ENCODE results near the gene SNN.

GRCh38 chr16:11707679-11708197, 39.5 kb downstream of the SNN start:
- TF ChIP-seq POLR2AphosphoS5 (IDR thresholded peaks at IDR 0.05): no peak
- TF ChIP-seq CTCF (IDR thresholded peaks at IDR 0.05): no peak
